Thyroid gland (tissue), 4 donors: ENCODE measurements around the gene GRIP1.

Experiments used
- POLR2A ChIP-seq, 2 donors: fragments of 450-650 bp; IDR thresholded peaks; one replicate each; pipeline ENCODE4 v1.6.1; 2017; ENCODE audit warnings: antibody characterized with exemption in 2 of 2, mild to moderate bottlenecking in 2 of 2, moderate library complexity in 1 of 2
- TF ChIP-seq, protein P1 (sequence below), 6 experiments: fragments of 200-600 bp in 3 of 6; fragments of 450-650 bp in 3 of 6; sonication (generic) in 3 of 6; IDR thresholded peaks; one replicate each; pipeline ENCODE4 v1.5.1; 2016 to 2019; ENCODE audit warnings: antibody characterized with exemption in 6 of 6, mild to moderate bottlenecking in 2 of 6, inconsistent platforms in 1 of 6, moderate library complexity in 1 of 6

GRCh38 chr12:66662179-66662578 is 16.7 kb downstream of the GRIP1 start:
- TF ChIP-seq POLR2A (IDR thresholded peaks at IDR 0.05): no peak
- TF ChIP-seq, protein P1, sequence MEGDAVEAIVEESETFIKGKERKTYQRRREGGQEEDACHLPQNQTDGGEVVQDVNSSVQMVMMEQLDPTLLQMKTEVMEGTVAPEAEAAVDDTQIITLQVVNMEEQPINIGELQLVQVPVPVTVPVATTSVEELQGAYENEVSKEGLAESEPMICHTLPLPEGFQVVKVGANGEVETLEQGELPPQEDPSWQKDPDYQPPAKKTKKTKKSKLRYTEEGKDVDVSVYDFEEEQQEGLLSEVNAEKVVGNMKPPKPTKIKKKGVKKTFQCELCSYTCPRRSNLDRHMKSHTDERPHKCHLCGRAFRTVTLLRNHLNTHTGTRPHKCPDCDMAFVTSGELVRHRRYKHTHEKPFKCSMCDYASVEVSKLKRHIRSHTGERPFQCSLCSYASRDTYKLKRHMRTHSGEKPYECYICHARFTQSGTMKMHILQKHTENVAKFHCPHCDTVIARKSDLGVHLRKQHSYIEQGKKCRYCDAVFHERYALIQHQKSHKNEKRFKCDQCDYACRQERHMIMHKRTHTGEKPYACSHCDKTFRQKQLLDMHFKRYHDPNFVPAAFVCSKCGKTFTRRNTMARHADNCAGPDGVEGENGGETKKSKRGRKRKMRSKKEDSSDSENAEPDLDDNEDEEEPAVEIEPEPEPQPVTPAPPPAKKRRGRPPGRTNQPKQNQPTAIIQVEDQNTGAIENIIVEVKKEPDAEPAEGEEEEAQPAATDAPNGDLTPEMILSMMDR (IDR thresholded peaks at IDR 0.05): no peak
